GM21529 (cell line): ENCODE data around the gene ENHO.
"Not testable (repeated sequence)": the region's sequence is repeated elsewhere in the genome, so short reads cannot be mapped to it uniquely, and the experiment has no call there.

ENCODE experiments used
- ATAC-seq: cut with Tn5 transposase; IDR thresholded peaks from one replicate; pipeline ENCODE4 v1.9.1; 2021; ENCODE audit not compliant: unreplicated experiment

The ENHO gene

DNA sequence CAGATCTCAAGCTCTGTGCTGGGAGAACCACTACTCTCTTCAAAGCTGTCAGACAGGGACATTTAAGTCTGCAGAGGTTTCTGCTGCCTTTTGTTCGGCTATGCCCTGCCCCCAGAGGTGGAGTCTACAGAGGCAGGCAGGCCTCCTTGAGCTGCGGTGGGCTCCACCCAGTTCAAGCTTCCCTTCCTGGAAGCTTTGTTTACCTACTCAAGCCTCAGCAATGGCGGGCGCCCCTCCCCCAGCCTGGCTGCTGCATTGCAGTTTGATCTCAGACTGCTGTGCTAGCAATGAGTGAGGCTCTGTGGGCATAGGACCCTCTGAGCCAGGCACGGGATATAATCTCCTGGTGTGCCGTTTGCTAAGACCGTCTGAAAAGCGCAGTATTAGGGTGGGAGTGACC lies 9.3 kb upstream of the ENHO start:
- not testable (repeated sequence) for ATAC-seq

DNA sequence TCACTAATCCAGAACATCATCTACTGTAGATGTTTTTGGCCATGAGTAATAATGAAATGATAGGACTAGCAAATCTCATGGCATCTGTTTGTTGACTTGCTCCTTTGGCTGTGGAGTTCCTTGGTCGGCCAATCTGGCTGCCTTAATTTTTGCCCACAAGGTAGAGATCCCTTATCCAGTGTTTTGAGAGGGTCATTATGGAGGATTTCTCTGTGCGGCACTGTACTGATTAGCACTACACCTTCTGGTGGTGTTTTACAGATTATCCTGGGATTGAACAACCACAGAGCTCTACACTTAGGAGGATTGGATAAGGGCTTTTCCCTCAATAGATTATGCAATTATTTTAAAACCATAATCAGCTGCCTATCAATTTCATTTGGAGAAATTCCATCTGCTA lies 3.2 kb upstream of the ENHO start:
- no peak for ATAC-seq

DNA sequence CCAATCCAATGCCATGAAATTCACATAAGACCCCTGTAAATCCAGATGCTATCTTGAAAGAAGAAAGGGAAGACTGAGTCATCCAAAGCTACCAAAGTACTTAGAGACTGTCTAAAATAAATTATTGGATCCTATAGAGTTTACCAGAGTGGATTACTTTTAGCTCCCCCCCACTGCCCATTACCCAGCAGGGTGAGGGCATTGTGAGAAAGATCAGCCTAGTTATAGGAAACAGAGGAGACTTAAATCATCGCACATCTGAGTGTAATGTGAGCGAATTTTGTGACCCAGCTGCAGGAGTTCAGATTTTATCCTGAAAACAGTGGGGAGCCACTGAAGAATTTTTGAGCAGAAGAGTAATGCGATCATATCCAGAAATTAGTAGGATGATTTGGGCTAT lies 1.6 kb upstream of the ENHO start:
- no peak for ATAC-seq

DNA sequence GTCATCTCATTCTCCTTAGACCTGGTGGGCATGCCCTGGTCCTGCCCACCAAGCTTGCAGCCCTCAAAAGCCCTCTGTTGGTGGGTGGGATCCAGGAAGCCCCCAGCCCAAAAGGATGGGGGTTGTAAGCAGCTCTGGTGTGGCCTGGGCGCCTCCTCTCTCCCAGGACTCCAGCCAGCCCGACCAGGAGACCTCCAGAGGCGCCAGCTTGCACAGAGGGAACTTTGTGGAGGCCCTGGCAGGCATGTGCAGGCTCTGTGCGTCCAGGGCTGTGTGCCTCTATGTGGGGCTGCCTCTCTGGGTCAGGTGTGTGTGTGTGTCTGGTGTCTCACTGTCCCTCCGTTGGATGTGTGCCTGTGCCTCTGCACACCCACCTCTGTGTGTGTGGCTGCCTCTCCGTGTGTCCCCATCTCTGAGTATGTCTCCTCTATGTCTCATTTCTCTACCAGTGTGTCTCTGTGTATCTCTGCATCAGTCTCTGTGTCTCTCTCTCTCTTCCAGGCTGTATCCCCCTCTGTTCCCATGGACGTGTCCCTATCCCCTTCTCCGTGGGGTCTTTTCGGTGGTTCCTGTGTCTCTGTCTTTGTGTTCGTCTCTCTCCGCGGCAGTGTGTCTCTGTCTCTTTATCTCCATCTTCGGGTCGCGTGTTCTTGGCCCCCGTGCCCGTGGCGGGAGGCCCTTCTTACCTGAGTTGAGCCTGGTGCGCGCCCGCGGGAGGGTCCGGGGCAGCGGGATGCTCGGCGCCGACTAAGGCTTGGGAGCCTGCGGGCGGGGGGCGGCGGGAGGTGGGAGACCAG lies 501 bp downstream of the ENHO start:
- ATAC-seq, result no peak

DNA sequence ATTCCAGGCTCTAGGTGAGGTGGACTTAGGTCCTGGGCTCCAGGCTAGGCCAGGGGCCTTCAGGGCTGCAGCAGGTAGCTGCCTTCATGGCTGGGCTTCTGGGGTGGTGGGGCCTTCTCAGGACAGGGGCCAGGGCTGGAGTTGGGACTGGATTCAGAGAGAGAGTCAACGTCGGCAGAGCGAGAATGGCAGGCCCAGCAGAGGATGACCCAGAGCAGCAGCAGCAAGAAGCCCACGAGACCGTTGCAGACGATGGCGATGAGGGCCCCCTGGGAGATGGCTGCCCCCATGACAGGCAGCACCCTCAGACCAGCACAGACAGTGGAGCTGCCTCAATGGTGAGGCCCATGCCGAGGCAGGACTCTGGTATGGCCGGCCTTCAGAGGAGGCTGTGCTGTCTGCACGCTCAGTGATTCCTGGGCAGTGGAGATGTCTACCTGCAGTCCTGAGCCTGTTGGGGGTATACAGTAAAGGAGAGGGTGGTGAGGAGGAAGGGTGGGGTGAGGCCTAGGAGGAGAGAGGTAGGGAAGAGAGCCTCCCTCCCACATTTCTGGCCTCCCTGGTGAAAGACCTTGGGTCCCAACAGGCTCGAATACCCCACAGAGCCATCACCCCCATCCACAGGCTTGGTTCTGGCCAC lies 1.3 kb downstream of the ENHO start:
- ATAC-seq, result no peak

DNA sequence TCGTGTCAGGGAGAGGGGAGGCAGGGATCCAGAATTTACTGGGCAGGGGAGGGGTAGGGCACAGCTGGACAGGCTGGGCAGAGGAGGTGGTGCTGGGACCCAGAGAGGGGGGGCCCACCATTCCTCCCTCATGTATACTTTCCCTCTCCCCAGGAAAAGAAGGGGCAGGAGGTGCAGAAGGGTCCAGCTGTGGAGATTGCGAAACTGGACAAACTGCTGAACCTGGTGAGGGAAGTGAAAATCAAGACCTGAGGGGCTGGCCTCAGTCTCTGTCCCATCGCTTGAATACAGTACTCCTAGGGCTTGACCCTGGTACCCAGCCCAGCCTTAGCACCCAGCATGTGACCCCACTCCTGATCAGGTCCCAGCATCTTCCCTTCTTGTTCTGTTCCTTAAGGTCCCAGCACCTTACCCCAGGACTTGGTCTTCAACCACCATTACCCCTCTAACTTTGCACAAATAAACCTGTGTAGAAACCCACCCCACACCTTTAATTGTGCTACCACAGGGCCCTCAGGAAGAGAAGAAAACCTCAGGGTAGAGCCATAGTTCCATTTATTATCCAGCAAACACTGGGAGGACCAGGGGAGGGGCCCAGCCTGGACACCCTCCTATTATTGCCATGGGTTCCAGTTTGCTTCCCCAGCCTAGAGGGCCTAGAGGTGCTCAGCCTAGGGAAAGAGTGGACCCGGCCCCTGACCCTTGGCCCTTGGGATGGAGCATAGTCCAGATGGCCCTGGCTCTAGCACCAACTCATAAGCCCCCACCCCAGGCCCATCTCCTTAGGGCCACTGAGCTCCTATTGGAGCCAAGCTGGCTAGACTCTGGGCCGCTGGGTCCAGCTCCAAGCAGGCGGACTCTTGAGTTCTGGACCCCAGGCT lies 2.0 kb downstream of the ENHO start:
- ATAC-seq, result no peak

DNA sequence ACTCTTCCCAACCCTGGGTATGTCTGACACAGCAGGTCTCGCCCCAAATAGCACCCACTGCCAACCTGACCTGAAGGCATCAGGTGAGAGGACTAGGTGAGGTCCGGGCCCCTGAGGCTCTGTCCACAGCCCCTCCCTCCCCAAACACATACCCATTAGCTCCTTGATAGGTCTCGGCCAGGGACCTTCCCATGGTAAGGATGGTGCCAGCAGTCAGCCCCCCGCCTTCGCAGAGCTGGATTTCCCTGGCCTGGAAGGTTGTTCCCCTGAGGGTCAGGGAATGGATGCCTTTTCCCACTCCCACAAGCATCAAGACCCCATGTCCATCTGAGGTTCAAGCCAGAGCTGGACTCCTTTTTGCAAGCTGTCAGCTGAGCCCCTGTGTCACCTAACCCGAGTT lies 2.7 kb downstream of the ENHO start:
- ATAC-seq, result no peak

DNA sequence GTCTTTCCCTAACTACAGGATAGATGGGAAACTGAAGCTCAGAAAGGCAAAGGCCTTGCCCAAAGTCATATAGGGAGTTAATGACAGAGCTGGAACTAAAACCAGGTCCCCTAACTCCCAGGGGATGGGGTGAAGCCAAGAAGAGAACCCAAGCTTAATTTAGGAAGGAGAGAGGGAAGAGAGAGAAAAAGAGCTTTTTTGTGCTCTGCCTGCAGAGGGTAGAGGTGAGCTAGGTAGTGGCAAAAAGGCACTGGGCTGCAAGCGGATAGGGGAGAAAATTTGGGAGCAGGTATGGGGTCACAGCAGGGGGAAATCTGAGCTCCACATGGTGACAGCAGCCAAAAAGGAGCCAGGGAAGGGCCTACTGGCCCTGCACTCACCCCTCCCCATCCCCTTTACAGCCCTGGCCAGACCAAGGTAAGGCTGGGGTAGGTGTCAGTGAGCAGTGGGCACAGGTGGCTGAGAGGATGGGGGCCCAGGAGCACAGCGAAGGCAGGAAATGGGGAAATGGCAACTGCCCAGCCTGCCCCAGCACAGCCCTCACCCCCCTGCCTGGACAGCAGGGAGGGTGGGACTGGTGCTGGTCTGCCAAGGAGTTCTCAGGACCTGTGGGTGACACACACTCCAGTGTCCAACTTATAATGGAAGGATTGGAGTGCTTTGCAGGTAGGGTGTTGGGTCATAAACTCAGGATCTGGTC lies 3.3 kb downstream of the ENHO start:
- ATAC-seq, result no peak

DNA sequence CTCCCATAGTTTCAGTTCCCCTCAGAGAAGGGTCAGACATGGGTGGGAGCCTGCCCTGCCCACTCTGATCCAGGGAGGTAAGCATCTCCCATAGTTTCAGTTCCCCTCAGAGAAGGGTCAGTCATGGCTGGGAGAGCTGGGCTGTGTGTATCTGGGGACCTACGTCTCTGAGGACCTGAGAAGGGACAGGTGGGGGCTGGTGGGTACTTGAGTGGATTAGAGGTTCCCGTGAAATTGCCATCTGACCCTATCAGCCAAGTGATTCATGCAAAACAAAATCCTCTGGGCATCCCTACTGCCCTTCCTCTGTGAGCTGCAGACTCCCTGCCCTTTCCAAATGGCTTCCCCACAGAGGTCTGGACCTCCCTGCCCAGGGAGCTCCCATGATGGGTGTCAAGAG lies 3.9 kb downstream of the ENHO start:
- no peak for ATAC-seq

DNA sequence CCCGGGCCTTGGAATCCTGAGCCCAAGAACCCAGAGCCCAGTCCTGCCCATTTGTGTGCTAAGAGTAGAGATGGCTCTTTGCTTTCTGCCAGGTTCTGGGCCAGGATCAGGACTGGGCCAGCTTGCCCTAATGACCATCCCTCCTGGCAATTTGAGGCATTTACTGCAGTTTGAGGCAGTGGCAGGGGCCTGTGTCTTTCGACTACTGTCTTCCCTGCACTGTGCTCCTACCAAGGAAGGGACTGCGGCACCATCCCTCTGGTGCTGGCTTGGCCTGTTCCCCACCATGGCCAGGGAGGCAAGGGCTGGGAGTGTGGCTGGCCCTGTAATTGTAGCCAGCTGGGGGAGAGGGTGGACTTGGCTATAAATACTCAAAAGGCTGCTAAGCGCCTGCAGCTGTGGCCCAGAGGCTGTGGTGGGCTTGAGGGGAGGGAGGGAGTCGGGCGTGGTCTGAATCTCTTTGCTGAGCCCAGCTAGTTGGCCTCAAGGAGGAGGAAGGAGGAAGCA lies 4.6 kb downstream of the ENHO start:
- ATAC-seq, result no peak

DNA sequence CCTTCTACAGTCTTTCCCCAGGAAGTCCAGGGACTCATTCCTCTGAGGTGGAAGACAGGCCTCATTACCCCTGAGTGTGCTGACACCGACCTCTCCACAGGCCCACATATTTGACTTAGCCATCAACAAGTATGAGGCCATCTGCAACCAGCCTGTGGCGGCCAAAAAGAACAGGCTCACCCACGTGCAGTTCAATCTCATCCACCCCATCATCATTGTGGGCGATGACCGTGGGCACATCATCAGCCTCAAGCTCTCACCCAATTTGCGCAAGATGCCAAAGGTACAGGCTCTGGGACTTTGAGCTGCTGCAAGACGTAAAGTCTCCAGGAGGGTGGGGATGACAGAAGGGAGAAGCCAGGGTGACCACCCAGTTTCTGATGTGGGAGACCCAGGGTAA lies 5.6 kb downstream of the ENHO start:
- no peak for ATAC-seq

DNA sequence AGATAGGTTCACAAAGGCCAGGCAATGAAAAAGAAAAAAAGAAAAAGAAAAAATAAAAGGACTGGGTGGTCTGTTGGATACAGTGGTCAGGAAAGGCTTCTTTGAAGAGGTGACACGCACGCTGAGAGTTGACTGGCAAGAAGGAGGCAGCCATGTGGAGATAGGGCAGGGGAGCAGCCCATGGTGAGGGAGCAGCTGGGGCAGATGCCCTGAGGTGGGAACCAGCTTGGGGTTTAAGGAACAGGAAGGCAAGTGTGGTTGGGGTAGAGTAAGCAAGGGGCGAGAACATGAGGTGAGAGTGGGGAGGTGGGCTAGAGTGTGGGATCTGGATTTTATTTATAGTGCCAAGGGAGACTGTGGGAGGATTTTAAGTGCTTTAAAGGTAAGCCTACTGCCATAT lies 6.8 kb downstream of the ENHO start:
- no peak for ATAC-seq

DNA sequence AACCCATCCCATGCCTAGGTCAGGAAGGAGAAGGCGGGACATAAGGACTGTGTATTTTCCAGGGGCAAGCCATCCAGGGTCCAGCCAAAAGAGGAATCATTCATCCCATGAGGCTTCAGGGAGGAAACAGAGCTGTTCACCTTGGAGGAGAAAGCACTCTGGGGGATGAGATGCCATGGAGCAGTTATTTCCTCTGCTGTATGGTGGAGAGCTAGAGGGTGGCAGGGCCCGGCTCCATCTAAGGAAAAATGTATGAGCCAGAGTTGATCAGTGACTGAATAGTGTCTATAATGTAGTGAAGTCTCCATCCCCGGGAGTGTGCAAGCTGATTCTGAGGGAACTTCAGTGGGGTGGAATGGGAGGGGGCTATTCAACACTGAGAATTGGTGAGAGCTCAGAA lies 8.0 kb downstream of the ENHO start:
- ATAC-seq, result no peak

DNA sequence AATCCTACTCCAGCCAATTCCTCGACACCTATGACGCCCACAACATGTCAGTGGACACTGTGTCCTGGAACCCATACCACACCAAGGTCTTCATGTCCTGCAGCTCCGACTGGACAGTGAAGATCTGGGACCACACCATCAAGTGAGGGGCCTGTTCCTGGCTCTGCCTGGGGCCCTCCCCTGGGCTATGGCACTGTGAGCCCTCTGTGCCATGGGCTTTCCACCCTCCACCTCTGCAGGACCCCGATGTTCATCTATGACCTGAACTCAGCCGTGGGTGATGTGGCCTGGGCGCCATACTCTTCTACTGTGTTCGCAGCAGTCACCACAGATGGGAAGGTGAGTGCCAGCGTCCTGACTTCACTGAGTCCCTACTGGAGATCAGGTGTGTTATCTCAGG lies 8.4 kb downstream of the ENHO start:
- ATAC-seq, result no peak

DNA sequence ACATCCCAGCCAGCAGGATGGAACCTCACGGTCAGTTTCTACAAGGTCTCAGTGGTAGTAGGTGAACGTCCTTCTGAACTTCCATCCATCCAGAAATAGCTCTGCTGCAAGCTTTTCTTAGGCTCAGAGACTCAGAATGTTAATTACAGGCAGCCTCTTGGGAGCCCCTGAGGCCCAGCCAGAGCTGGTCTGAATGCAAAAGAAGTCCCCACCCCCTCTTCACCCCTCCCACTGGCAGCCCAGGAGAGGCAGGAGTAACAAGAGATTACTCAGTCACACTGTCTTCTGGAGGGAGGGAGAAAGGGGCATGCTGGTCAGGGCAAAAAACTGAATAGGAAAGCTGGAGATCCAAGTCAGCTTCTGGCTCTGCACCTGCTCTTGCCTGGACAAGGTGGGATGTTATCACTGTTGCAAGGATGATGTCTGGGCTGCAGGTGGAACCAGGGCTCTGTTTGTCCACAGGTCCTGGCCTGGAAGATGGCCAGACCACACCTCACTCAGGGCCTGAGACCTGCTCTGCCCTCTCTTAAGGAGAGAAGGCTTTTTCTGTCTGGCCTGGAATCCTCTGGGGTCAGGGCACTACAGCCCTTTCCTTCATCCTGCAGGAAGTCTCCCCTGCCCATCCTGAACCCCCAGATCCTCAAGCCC lies 9.1 kb downstream of the ENHO start:
- no peak for ATAC-seq

DNA sequence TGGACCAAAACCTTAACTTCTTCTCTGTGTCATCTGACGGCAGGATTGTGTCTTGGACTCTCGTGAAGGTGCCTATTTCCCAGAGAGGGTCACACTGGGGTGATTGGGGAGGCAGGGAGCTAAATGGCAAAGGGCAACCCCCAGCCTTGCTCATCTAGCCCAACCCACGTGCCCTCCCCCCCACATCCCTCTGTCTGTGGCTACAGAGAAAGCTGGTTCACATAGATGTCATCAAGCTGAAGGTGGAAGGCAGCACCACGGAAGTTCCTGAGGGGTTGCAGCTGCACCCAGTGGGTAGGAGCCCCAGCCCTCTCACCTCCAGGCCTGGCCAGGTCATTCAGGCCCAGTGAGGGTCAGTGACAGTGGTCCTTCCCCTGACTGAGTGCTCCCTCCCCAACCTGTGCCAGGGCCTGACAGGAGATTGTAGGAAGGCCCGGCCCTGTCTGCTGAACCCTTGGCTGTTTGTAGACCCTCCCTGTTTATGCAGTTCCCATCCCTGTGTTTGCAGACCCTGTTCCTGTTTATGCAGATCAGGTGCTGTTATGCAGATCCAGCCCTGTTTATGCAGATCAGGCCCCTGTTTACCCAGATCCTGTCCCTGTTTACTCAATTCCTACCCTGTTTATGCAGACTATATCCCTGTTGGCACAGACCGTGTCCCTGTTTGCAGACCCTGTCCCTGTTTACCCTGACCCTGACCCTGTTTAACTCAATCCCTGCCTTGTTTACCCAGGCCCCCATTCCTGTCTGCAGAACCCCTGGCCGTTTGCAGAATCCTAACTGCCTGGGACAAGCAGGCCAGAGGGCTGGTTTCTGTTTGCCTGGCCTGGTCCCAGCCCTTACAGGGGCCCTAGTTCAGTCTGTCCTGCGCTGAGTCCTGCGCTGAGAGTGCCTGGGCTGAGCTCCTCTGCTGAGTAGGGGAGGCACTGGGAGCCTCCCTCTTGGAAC lies 10.4 kb downstream of the ENHO start:
- no peak for ATAC-seq

DNA sequence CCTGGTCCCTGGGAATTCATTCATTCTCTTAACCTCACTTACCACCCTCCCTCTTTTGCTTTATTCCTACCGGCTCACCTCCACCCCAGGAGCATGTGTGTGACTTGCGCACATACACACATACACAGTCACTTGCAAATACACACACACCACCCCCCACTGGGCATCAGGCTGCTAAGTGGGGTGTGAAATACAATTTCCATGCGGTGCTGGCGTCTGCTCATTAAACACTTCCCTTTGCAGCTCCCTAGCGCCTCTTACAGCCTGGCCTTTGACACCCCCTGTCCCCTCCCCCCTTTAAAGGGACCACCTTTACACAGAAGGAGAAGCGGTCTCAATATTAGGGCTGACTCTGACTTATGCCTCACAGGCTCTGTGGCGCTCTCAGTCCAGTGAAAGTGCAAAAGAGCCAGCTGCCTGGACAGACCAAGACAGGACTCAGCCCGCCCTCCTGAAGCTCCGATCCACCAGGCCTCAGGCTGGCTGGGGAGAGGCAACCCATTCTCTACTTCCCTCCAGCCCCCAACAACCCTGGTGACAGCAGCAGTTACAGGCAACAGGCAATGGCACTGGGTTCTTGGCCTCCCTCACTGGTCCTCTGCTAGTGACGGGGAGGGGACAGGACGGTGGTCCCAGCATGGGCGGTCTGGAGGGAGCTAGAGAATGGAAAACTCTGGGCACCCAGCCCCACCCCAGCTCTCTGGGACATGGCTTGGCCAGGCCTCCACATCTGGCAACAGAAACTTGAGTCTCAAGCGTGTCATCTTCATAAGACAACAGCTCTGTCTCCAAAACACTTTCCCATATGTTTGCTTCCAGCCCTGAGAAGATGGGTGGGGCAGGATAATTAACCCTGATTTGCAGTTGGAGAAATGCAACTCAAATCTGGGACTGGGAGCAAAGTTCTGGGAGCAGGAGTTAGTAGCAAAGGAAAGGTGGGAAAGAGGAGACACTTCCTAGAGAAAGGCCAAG lies 12.0 kb downstream of the ENHO start:
- ATAC-seq, result no peak

DNA sequence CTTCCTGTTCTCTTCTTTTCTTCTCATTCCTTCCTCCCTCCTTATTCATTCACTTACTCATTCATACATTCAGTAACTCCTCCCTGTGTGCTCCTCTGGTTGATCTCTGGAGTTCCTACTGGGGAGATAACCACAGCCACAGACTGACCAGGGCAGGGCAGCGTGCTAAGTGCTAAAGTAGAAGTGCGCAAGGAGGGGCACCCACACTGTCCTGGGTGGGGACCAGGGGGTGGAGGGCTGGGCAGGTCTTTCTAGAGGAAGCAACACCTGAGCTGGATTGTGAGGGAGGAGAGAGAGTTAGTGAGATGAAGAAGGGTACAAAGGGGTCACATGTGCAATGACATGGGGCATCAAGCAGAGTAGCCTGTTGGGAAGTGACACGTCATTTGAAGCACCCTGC lies 13.8 kb downstream of the ENHO start:
- ATAC-seq, result no peak
